HEK293T (cell line): ENCODE results near the gene TRIM17.

Experiments used
- CTCF ChIA-PET: fragments of 350-600 bp; formaldehyde crosslinking; extraction: SDS; loops from one replicate; lab custom pipeline; 2021; ENCODE audit warnings: antibody characterized with exemption, inconsistent platforms; lab: Yijun Ruan, JAX
- POLR2A ChIA-PET: fragments of 350-600 bp; formaldehyde crosslinking; extraction: SDS; loops from one replicate; lab custom pipeline; 2020; ENCODE audit warnings: antibody characterized with exemption, inconsistent platforms; lab: Yijun Ruan, JAX
- DNase-seq: peaks from one replicate; pipeline ENCODE4 v3.0.0; 2012; ENCODE audit warnings: mixed read lengths; ENCODE audit errors: extremely low spot score
- ARNT ChIP-seq: fragments of 450-650 bp; IDR thresholded peaks from 2 replicates; pipeline ENCODE4 v1.6.1; 2017; ENCODE audit warnings: mild to moderate bottlenecking
- BHLHE40 ChIP-seq: fragments of 450-650 bp; IDR thresholded peaks from 2 replicates; pipeline ENCODE4 v1.6.1; 2016; ENCODE audit warnings: mild to moderate bottlenecking, moderate library complexity, borderline replicate concordance
- CTBP1 ChIP-seq: fragments of 450-650 bp; IDR thresholded peaks from 2 replicates; pipeline ENCODE4 v1.6.1; 2016; ENCODE audit warnings: borderline replicate concordance
- ELF4 ChIP-seq: fragments of 450-650 bp; IDR thresholded peaks from 2 replicates; pipeline ENCODE4 v1.6.1; 2017; ENCODE audit warnings: antibody characterized with exemption
- FOXA1 ChIP-seq: fragments of 450-650 bp; IDR thresholded peaks from 2 replicates; pipeline ENCODE4 v1.6.1; 2016; ENCODE audit warnings: mild to moderate bottlenecking
- FOXK2 ChIP-seq: fragments of 450-650 bp; IDR thresholded peaks from 2 replicates; pipeline ENCODE4 v1.6.1; 2016; ENCODE audit warnings: mild to moderate bottlenecking
- FOXM1 ChIP-seq: fragments of 450-650 bp; IDR thresholded peaks from 2 replicates; pipeline ENCODE4 v1.6.1; 2017; ENCODE audit warnings: mild to moderate bottlenecking, borderline replicate concordance
- HDGF ChIP-seq: fragments of 450-650 bp; IDR thresholded peaks from 2 replicates; pipeline ENCODE4 v1.6.1; 2017; ENCODE audit warnings: antibody characterized with exemption, borderline replicate concordance
- L3MBTL2 ChIP-seq: fragments of 450-650 bp; conservative IDR thresholded peaks from 2 replicates; pipeline ENCODE4 v1.6.1; 2016; ENCODE audit warnings: mild to moderate bottlenecking
- LEF1 ChIP-seq: fragments of 450-650 bp; IDR thresholded peaks from 2 replicates; pipeline ENCODE4 v1.6.1; 2017; ENCODE audit warnings: mild to moderate bottlenecking, borderline replicate concordance
- NFRKB ChIP-seq: fragments of 450-650 bp; IDR thresholded peaks from 2 replicates; pipeline ENCODE4 v1.6.1; 2016; ENCODE audit warnings: mild to moderate bottlenecking, moderate library complexity
- PKNOX1 ChIP-seq: fragments of 450-650 bp; IDR thresholded peaks from 2 replicates; pipeline ENCODE4 v1.6.1; 2016
- SP1 ChIP-seq: fragments of 450-650 bp; IDR thresholded peaks from 2 replicates; pipeline ENCODE4 v1.6.1; 2017
- SUZ12 ChIP-seq: fragments of 450-650 bp; IDR thresholded peaks from 2 replicates; pipeline ENCODE4 v1.6.1; 2016; ENCODE audit warnings: mild to moderate bottlenecking
- TARDBP ChIP-seq: fragments of 450-650 bp; IDR thresholded peaks from 2 replicates; pipeline ENCODE4 v1.6.1; 2016
- ZNF384 ChIP-seq: fragments of 450-650 bp; IDR thresholded peaks from 2 replicates; pipeline ENCODE4 v1.6.1; 2016

Gene TRIM17

GRCh38 chr1:228414511-228415211 lies 2.0 kb downstream of the TRIM17 start:
- TF ChIP-seq HDGF (no peak), ZNF384 (no peak), TARDBP (no peak), BHLHE40 (no peak), FOXM1 (no peak), LEF1 (no peak), SP1 (no peak), FOXK2 (no peak), FOXA1 (no peak), PKNOX1 (no peak), ELF4 (no peak), ARNT (no peak), SUZ12 (no peak), L3MBTL2 (no peak), NFRKB (no peak), CTBP1 (no peak)
- POLR2A ChIA-PET: interaction anchor here (1.0 kb wide), 1 partner anchor 8 kb away, joined by 3 read pairs; the partner anchor contains the start of gene TRIM11
- CTCF ChIA-PET: no interaction called here
- DNase-seq: no peak

- POLR2A ChIA-PET: no interaction called here
- no peak for TF ChIP-seq L3MBTL2
- TF ChIP-seq LEF1: no peak
- TF ChIP-seq HDGF: no peak
- no peak for TF ChIP-seq FOXM1
- no peak for TF ChIP-seq ELF4
- no peak for TF ChIP-seq ARNT
- no peak for TF ChIP-seq CTBP1
- TF ChIP-seq SUZ12: no peak
- TF ChIP-seq FOXA1: no peak
- TF ChIP-seq ZNF384: no peak
- TF ChIP-seq BHLHE40: no peak
- no peak for TF ChIP-seq PKNOX1
- CTCF ChIA-PET: interaction anchor here (1.1 kb wide), 1 partner anchor 10 kb away, joined by 6 read pairs; no protein-coding TSS in a partner anchor
- DNase-seq: no peak
These were observed 3.2 kb downstream of the TRIM17 start for GRCh38 chr1:228413241-228414010.

GRCh38 chr1:228411548-228412430 lies 4.9 kb downstream of the TRIM17 start:
- no peak for DNase-seq
- ChIA-PET CTCF (interaction anchor here (1.1 kb wide), 1 partner anchor 11 kb away, joined by 6 read pairs; no protein-coding TSS in a partner anchor), POLR2A (interaction anchor here (1.5 kb wide), 1 partner anchor 46 kb away, joined by 5 read pairs; a partner anchor contains a TSS)
- TF ChIP-seq FOXM1: no peak
- TF ChIP-seq ELF4: no peak
- no peak for TF ChIP-seq NFRKB
- TF ChIP-seq PKNOX1: no peak
- TF ChIP-seq HDGF: no peak
- TF ChIP-seq ZNF384: no peak
- no peak for TF ChIP-seq FOXA1
- no peak for TF ChIP-seq FOXK2
- no peak for TF ChIP-seq BHLHE40
- no peak for TF ChIP-seq CTBP1
- TF ChIP-seq SP1: no peak
- TF ChIP-seq L3MBTL2: no peak
- TF ChIP-seq TARDBP: no peak
- no peak for TF ChIP-seq SUZ12
- TF ChIP-seq LEF1: no peak
- TF ChIP-seq ARNT: no peak

- no peak for DNase-seq
- ChIA-PET CTCF (no interaction called here), POLR2A (interaction anchor here (0.8 to 1.5 kb wide), 2 partner anchors 46 to 47 kb away, joined by 3 to 5 read pairs; a partner anchor contains a TSS)
- TF ChIP-seq ZNF384: no peak
- no peak for TF ChIP-seq SP1
- no peak for TF ChIP-seq SUZ12
- no peak for TF ChIP-seq FOXM1
- no peak for TF ChIP-seq PKNOX1
- TF ChIP-seq FOXK2: no peak
- no peak for TF ChIP-seq CTBP1
- TF ChIP-seq LEF1: no peak
- no peak for TF ChIP-seq ARNT
- TF ChIP-seq BHLHE40: no peak
- TF ChIP-seq NFRKB: no peak
- TF ChIP-seq TARDBP: no peak
- no peak for TF ChIP-seq FOXA1
- no peak for TF ChIP-seq ELF4
- no peak for TF ChIP-seq HDGF
- TF ChIP-seq L3MBTL2: no peak
These were observed 5.5 kb downstream of the TRIM17 start for GRCh38 chr1:228411121-228411520.
